Neural progenitor cell (in vitro differentiated cells): ENCODE measurements around the gene HBQ1.
"Not testable (repeated sequence)": the region's sequence is repeated elsewhere in the genome, so short reads cannot be mapped to it uniquely, and the experiment has no call there.

Experiments used
- CTCF ChIP-seq: fragments of 200-600 bp; sonication (generic); IDR thresholded peaks from 2 replicates; pipeline ENCODE4 v1.5.1; 2017; ENCODE audit warnings: antibody characterized with exemption, mild to moderate bottlenecking
- EZH2phosphoT487 ChIP-seq: fragments of 200-600 bp; sonication (generic); IDR thresholded peaks from 2 replicates; pipeline ENCODE4 v1.6.1; 2017; ENCODE audit warnings: antibody characterized with exemption

DNA sequence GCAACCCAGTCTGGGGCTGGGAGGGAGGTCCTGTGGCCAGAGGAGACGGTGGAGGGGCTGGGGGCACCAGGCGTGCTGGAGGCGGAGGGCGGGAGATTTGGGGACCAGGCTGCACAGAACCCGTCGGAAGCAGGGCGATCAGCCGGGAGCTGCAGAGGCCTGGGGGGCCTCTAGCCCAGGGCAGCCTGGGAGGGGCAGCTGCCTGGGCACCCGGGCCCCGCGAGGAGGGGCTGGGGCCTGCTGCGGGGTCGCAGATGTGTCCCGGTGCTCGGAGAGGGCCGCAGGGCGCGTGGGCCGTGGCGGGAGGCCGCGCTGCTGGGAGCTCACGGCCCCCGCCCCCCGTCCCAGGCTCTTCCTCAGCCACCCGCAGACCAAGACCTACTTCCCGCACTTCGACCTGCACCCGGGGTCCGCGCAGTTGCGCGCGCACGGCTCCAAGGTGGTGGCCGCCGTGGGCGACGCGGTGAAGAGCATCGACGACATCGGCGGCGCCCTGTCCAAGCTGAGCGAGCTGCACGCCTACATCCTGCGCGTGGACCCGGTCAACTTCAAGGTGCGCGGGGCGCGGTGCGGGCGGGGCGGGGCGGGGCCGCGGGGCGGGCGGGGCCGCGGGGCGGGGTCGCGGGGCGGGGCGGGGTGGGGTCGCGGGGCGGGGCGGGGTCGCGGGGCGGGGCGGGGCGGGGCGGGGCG lies 16.0 kb upstream of the HBQ1 start:
- TF ChIP-seq CTCF, EZH2phosphoT487: not testable (repeated sequence)
